Measurements from ENCODE around the gene RNASEH1. TPM values are rescaled to one million over a fixed set of nuclear protein-coding genes. Genes with fewer than 3 reads are reported as not detected.

Gene RNASEH1
- total and polyA plus RNA-seq, 2 of the 13 experiments (the other 11 are each of a cell fraction or from before 2014, with no cell fraction given): 14.5 to 57.4 TPM

DNA sequence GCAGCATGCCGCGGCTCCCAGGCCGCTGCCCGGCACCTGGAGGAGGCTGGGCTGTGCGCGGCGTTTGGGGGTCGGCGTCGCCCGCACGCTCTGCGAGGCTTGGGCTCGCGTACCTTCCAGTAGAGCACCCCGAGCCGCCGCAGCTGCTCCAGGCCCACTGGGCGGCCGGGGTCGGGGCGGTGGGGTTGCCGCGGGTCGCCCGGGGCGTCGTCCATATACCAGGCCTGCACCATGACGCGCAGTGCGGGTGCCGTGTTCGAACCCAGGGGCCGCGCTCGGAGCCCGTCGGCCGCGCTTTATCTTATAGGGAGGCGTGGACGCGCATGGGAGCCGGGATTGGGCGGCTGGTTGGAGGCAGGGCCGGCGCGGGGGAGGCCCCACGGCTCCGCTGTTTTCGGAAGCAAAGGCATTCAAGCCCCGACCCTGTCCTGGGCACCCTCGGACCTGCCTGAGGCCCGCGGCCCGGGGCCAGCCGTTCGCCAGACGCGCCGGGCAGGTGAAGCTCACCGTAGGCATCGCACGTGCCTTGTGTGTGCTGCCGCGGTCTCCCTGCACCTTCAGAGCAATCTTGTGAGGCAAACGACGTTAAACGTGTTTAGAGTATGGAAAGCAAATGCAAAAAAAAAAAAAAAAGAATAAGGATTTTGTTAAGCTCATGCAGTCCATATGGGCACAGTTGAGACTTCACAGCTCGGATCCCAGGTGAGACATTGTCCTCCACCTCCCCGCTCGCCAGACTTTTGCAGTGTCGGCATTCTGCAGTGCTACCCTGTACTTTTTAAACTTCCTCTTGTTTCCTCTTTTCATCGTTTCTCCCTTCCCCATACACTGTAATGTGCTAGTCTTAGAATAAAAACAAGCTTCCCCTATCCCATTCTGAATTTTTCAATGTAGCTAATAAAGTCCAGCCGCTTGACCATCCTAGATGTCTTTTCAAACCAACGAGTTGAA, 38.6 kb downstream of the RNASEH1 start, which contains the start of gene ADI1 (continued):
- TF ChIP-seq RNF2 (conservative IDR thresholded peaks at IDR 0.05; ENCODE audit: low read depth): peak; percentile 94
- peak; percentile 65 for TF ChIP-seq HOXA3 (CRISPR knock-in tag; IDR thresholded peaks at IDR 0.05)
- TF ChIP-seq HIVEP1 (CRISPR knock-in tag; IDR thresholded peaks at IDR 0.05): peak; percentile 86
- peak; percentile 97; the same call in 1 of the 2 replicates for TF ChIP-seq ZFP82 (CRISPR knock-in tag; IDR thresholded peaks at IDR 0.05; ENCODE audit: borderline replicate concordance)
- TF ChIP-seq ZNF598 (CRISPR knock-in tag; IDR thresholded peaks at IDR 0.05; ENCODE audit: borderline replicate concordance): peak; percentile 96
- TF ChIP-seq RBM22 (optimal IDR thresholded peaks at IDR 0.05; ENCODE audit: low read length): no peak
- no peak for TF ChIP-seq MIER3 (CRISPR knock-in tag; IDR thresholded peaks at IDR 0.05; ENCODE audit: borderline replicate concordance)
- TF ChIP-seq, protein P1, sequence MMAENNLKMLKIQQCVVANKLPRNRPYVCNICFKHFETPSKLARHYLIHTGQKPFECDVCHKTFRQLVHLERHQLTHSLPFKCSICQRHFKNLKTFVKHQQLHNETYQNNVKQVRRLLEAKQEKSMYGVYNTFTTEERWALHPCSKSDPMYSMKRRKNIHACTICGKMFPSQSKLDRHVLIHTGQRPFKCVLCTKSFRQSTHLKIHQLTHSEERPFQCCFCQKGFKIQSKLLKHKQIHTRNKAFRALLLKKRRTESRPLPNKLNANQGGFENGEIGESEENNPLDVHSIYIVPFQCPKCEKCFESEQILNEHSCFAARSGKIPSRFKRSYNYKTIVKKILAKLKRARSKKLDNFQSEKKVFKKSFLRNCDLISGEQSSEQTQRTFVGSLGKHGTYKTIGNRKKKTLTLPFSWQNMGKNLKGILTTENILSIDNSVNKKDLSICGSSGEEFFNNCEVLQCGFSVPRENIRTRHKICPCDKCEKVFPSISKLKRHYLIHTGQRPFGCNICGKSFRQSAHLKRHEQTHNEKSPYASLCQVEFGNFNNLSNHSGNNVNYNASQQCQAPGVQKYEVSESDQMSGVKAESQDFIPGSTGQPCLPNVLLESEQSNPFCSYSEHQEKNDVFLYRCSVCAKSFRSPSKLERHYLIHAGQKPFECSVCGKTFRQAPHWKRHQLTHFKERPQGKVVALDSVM (CRISPR knock-in tag; IDR thresholded peaks at IDR 0.05): peak; percentile 83
- TF ChIP-seq WIZ (CRISPR knock-in tag; IDR thresholded peaks at IDR 0.05): peak; percentile 86; the same call in 1 of the 2 replicates
- TF ChIP-seq RARA (CRISPR knock-in tag; IDR thresholded peaks at IDR 0.05): peak; percentile 55
- 0 out of 2 replicates have a peak, but pooled peaks have one; percentile 82 for TF ChIP-seq NFIB (CRISPR knock-in tag; IDR thresholded peaks at IDR 0.05; ENCODE audit: borderline replicate concordance)
- TF ChIP-seq ZNF432 (CRISPR knock-in tag; IDR thresholded peaks at IDR 0.05; ENCODE audit: borderline replicate concordance): no peak
- peak; percentile 28; the same call in 1 of the 2 replicates for TF ChIP-seq ZNF7 (CRISPR knock-in tag; IDR thresholded peaks at IDR 0.05)
- TF ChIP-seq, protein P2, sequence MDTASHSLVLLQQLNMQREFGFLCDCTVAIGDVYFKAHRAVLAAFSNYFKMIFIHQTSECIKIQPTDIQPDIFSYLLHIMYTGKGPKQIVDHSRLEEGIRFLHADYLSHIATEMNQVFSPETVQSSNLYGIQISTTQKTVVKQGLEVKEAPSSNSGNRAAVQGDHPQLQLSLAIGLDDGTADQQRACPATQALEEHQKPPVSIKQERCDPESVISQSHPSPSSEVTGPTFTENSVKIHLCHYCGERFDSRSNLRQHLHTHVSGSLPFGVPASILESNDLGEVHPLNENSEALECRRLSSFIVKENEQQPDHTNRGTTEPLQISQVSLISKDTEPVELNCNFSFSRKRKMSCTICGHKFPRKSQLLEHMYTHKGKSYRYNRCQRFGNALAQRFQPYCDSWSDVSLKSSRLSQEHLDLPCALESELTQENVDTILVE (CRISPR knock-in tag; IDR thresholded peaks at IDR 0.05): peak; percentile 85
- TF ChIP-seq SMYD3 (CRISPR knock-in tag; IDR thresholded peaks at IDR 0.05): peak; percentile 99
- TF ChIP-seq ZFX (CRISPR knock-in tag; IDR thresholded peaks at IDR 0.05; ENCODE audit: low read depth): peak; percentile 98
- TF ChIP-seq, protein P3, sequence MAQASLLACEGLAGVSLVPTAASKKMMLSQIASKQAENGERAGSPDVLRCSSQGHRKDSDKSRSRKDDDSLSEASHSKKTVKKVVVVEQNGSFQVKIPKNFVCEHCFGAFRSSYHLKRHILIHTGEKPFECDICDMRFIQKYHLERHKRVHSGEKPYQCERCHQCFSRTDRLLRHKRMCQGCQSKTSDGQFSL (CRISPR knock-in tag; IDR thresholded peaks at IDR 0.05): no peak; the same call in 1 of the 2 replicates
- TF ChIP-seq ZNF563 (CRISPR knock-in tag; IDR thresholded peaks at IDR 0.05): peak; percentile 99
- no peak for TF ChIP-seq EZH2 (conservative IDR thresholded peaks at IDR 0.05; ENCODE audit: low read depth, low read length)
- TF ChIP-seq, protein P4, sequence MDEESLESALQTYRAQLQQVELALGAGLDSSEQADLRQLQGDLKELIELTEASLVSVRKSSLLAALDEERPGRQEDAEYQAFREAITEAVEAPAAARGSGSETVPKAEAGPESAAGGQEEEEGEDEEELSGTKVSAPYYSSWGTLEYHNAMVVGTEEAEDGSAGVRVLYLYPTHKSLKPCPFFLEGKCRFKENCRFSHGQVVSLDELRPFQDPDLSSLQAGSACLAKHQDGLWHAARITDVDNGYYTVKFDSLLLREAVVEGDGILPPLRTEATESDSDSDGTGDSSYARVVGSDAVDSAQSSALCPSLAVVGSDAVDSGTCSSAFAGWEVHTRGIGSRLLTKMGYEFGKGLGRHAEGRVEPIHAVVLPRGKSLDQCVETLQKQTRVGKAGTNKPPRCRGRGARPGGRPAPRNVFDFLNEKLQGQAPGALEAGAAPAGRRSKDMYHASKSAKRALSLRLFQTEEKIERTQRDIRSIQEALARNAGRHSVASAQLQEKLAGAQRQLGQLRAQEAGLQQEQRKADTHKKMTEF (CRISPR knock-in tag; IDR thresholded peaks at IDR 0.05): peak; percentile 99
- no peak for TF ChIP-seq SP1 (IDR thresholded peaks at IDR 0.05)
- peak; percentile 59; the same call in 1 of the 2 replicates for TF ChIP-seq SP1 (CRISPR knock-in tag; IDR thresholded peaks at IDR 0.05)
- peak; percentile 62; the same call in 1 of the 2 replicates for TF ChIP-seq ZSCAN20 (CRISPR knock-in tag; IDR thresholded peaks at IDR 0.05; ENCODE audit: borderline replicate concordance)
- peak; percentile 69 for TF ChIP-seq RXRB (CRISPR knock-in tag; IDR thresholded peaks at IDR 0.05; ENCODE audit: borderline replicate concordance)
- TF ChIP-seq, protein P5, sequence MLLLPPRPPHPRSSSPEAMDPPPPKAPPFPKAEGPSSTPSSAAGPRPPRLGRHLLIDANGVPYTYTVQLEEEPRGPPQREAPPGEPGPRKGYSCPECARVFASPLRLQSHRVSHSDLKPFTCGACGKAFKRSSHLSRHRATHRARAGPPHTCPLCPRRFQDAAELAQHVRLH (CRISPR knock-in tag; IDR thresholded peaks at IDR 0.05; ENCODE audit: borderline replicate concordance, low read depth): peak; percentile 86
- TF ChIP-seq DNMT3B (CRISPR knock-in tag; conservative IDR thresholded peaks at IDR 0.05): peak; percentile 79; the same call in 1 of the 2 replicates

All from HepG2 (cell line).